GM12878 (cell line): Measurements from ENCODE around the gene GPX7. TPM values are rescaled to one million over a fixed set of nuclear protein-coding genes. Genes with fewer than 3 reads are reported as not detected.

Experiments
- ATAC-seq: fragments of 200-7000 bp; cut with Tn5 transposase; 3 replicates; pipeline ENCODE4 v1.9.1; 2020; ENCODE audit warnings: mild to moderate bottlenecking, moderate library complexity
- BruUV-seq: library from RNA; stranded (reverse); fragments of 400-500 nt; replicated peaks from 2 replicates; lab custom pipeline; 2021; lab: Mats Ljungman, UMichigan
- CTCF ChIA-PET: fragments of 300-600 bp; sonication (Branson Sonifier 250); formaldehyde crosslinking; extraction: SDS; loops from one replicate; lab custom pipeline; 2021; ENCODE audit warnings: inconsistent platforms; lab: Yijun Ruan, JAX
- POLR2A ChIA-PET: fragments of 350-600 bp; formaldehyde crosslinking; extraction: SDS; loops from one replicate; lab custom pipeline; 2021; ENCODE audit warnings: inconsistent platforms; lab: Charles Lee
- RAD21 ChIA-PET: fragments of 300-600 bp; sonication (Branson Sonifier 250); formaldehyde crosslinking; loops from one replicate; lab custom pipeline; 2023; ENCODE audit warnings: antibody characterized with exemption; ENCODE audit not compliant: unreplicated experiment; lab: Charles Lee
- SMC1A ChIA-PET: fragments of 300-600 bp; sonication (Branson Sonifier 250); formaldehyde crosslinking; loops from one replicate; lab custom pipeline; 2023; ENCODE audit not compliant: unreplicated experiment, uncharacterized antibody; lab: Charles Lee
- DNase-seq: peaks from one replicate; pipeline ENCODE4 v3.0.0-alpha.2; 2011; ENCODE audit warnings: low read depth, low spot score
- FAIRE-seq: peaks from 3 replicates; lab custom pipeline; 2011; peaks lifted over from hg19 to GRCh38; lab: Jason Lieb, UNC
- H2AFZ ChIP-seq: 2 replicates; pipeline ENCODE4 v1.6.0; 2011; ENCODE audit warnings: low read depth, low read length, control low read depth; ENCODE audit not compliant: control insufficient read depth
- H3K27ac ChIP-seq: 2 replicates; pipeline ENCODE4 v1.5.1; 2011; ENCODE audit warnings: control low read depth; ENCODE audit not compliant: control insufficient read depth, insufficient read depth
- H3K27me3 ChIP-seq, 2 experiments: replicated peaks in 1 of 2; 2 replicates each; pipeline versions ENCODE4 v1.6.0 to v1.6.1; 2011; ENCODE audit warnings: low read length in 1 of 2; ENCODE audit not compliant: control insufficient read depth in 2 of 2, insufficient read depth in 2 of 2
- H3K36me3 ChIP-seq, 2 experiments: 2 replicates each; pipeline ENCODE4 v1.5.1; 2011; ENCODE audit warnings: low read length in 1 of 2; ENCODE audit not compliant: control insufficient read depth in 2 of 2, insufficient read depth in 2 of 2
- H3K4me1 ChIP-seq: 2 replicates; pipeline ENCODE4 v1.6.1; 2011; ENCODE audit warnings: mild to moderate bottlenecking, low read length, moderate library complexity, mixed read lengths; ENCODE audit not compliant: control insufficient read depth, insufficient read depth
- H3K4me2 ChIP-seq: 2 replicates; pipeline ENCODE4 v1.6.0; 2011; ENCODE audit warnings: control low read depth; ENCODE audit not compliant: control insufficient read depth, insufficient read depth
- H3K4me3 ChIP-seq: fragments of 200-600 bp; sonication (generic); 2 replicates; pipeline ENCODE4 v1.5.1; 2016
- H3K79me2 ChIP-seq: 2 replicates; pipeline ENCODE4 v1.6.0; 2011; ENCODE audit warnings: low read length; ENCODE audit not compliant: control insufficient read depth, insufficient read depth
- H3K9ac ChIP-seq: 2 replicates; pipeline ENCODE4 v1.8.0; 2011; ENCODE audit warnings: low read length, control low read depth, mixed read lengths; ENCODE audit not compliant: control insufficient read depth, insufficient read depth
- H3K9me3 ChIP-seq: replicated peaks from 3 replicates; pipeline ENCODE4 v1.5.1; 2011; ENCODE audit warnings: mild to moderate bottlenecking, low read length; ENCODE audit not compliant: control insufficient read depth, insufficient read depth
- H4K20me1 ChIP-seq: 2 replicates; pipeline ENCODE4 v1.6.0; 2011; ENCODE audit not compliant: control insufficient read depth, insufficient read depth
- BCLAF1 ChIP-seq: fragments of 450-650 bp; IDR thresholded peaks from 2 replicates; pipeline ENCODE4 v1.6.1; 2017; ENCODE audit warnings: antibody characterized with exemption, mild to moderate bottlenecking, moderate library complexity
- EGR1 ChIP-seq, 2 experiments: IDR thresholded peaks; 1 replicate in 1 of 2; 2 replicates in 1 of 2; pipeline ENCODE4 v1.6.1; 2011 to 2012; ENCODE audit warnings: low read depth in 2 of 2, low read length in 2 of 2, borderline replicate concordance in 1 of 2, mild to moderate bottlenecking in 1 of 2, moderate library complexity in 1 of 2
- PML ChIP-seq: IDR thresholded peaks from 2 replicates; pipeline ENCODE4 v1.6.1; 2012; ENCODE audit warnings: low read length, inconsistent platforms
- RELB ChIP-seq: fragments of 450-650 bp; IDR thresholded peaks from 2 replicates; pipeline ENCODE4 v1.6.1; 2017; ENCODE audit warnings: low read depth, mild to moderate bottlenecking, moderate library complexity
- SUPT20H ChIP-seq: IDR thresholded peaks from 2 replicates; pipeline ENCODE4 v1.6.1; 2011; ENCODE audit warnings: low read depth, mild to moderate bottlenecking, low read length, moderate library complexity, borderline replicate concordance; ENCODE audit not compliant: control insufficient read depth
- ZBED1 ChIP-seq: IDR thresholded peaks from 2 replicates; pipeline ENCODE4 v1.6.1; 2016; ENCODE audit warnings: borderline replicate concordance
- ZSCAN29 ChIP-seq: fragments of 450-650 bp; IDR thresholded peaks from 2 replicates; pipeline ENCODE4 v1.6.1; 2017; ENCODE audit warnings: mild to moderate bottlenecking, moderate library complexity
- WGBS: methylation state at CpG from one replicate; pipeline ENCODE4 v1.1.6; 2016; ENCODE audit warnings: low lambda C conversion rate; ENCODE audit not compliant: insufficient replicate concordance, insufficient coverage; ENCODE audit errors: missing lambda C conversion rate; 5-methylcytosine and 5-hydroxymethylcytosine counted together
- in situ Hi-C: fragments of 300-500 bp; cut with MboI; formaldehyde crosslinking; loops from 9 replicates; pipeline ENCODE4 v1.14.3; 2018; ENCODE audit warnings: mixed read lengths
- intact Hi-C: fragments of 100-400 bp; cut with micrococcal nuclease; formaldehyde crosslinking; loops from one replicate; pipeline ENCODE4 v1.14.2; 2022; ENCODE audit not compliant: unreplicated experiment
- polyA plus RNA-seq, 11 experiments: library from polyadenylated mRNA; depleted of rRNA in 4 of 11; unstranded in 6 of 11; stranded (reverse) in 5 of 11; fragments of >200 nt; fragmentation: Nextera tagmentation in 4 of 11; fragmentation: Illumina TruSeq in 1 of 11; extraction: Ambion mirVana in 4 of 11; extraction: Trizol in 1 of 11; gene quantifications; 1 replicate in 1 of 11; 2 replicates in 10 of 11; pipeline versions ENCODE4 v1.2.1 to v1.2.3, GENCODE V29; 2011 to 2016; ENCODE audit warnings: inconsistent platforms in 2 of 11, missing spikeins in 2 of 11, low read depth in 1 of 11
- total RNA-seq, 4 experiments: library from RNA; depleted of rRNA in 3 of 4; stranded (reverse); fragments of >200 nt in 3 of 4; fragmentation: Illumina TruSeq in 1 of 4; extraction: Trizol in 1 of 4; gene quantifications; 2 replicates each; pipeline versions ENCODE4 v1.2.1 to v1.2.3, GENCODE V29; 2013 to 2021
- TF ChIP-seq, protein P1 (sequence below): fragments of 450-650 bp; conservative IDR thresholded peaks from 2 replicates; pipeline ENCODE4 v1.6.1; 2017; ENCODE audit warnings: mild to moderate bottlenecking, moderate library complexity
- TF ChIP-seq, protein P2 (sequence below): fragments of 450-650 bp; IDR thresholded peaks from 2 replicates; pipeline ENCODE4 v1.6.1; 2016; ENCODE audit warnings: mild to moderate bottlenecking

GPX7 gene
- total and polyA plus RNA-seq, 10 of the 15 experiments (the other 5 are each of a cell fraction or from before 2014, with no cell fraction given), result 1.9 to 4.2 (median 2.5) TPM; not detected in 1

DNA sequence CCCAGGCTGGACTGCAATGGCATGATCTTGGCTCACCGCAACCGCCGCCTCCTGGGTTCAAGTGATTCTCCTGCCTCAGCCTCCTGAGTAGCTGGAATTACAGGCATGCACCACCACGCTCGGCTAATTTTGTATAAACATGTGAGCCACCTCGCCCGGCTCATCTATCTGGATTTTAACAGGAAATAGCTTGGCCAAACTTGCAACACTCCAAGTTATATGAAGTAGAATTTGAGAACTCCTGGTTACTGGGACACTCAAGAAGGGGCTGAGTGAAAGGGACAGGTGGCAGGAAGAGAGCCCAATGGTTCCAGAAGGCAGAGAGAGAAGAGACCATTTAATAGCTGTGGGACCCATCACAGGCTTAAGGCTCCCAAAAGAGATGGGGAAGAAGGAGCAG, 2.9 kb upstream of the GPX7 start (continued):
- TF ChIP-seq, protein P1, sequence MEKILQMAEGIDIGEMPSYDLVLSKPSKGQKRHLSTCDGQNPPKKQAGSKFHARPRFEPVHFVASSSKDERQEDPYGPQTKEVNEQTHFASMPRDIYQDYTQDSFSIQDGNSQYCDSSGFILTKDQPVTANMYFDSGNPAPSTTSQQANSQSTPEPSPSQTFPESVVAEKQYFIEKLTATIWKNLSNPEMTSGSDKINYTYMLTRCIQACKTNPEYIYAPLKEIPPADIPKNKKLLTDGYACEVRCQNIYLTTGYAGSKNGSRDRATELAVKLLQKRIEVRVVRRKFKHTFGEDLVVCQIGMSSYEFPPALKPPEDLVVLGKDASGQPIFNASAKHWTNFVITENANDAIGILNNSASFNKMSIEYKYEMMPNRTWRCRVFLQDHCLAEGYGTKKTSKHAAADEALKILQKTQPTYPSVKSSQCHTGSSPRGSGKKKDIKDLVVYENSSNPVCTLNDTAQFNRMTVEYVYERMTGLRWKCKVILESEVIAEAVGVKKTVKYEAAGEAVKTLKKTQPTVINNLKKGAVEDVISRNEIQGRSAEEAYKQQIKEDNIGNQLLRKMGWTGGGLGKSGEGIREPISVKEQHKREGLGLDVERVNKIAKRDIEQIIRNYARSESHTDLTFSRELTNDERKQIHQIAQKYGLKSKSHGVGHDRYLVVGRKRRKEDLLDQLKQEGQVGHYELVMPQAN, result no peak
- TF ChIP-seq, all 136 proteins: peak for 0

DNA sequence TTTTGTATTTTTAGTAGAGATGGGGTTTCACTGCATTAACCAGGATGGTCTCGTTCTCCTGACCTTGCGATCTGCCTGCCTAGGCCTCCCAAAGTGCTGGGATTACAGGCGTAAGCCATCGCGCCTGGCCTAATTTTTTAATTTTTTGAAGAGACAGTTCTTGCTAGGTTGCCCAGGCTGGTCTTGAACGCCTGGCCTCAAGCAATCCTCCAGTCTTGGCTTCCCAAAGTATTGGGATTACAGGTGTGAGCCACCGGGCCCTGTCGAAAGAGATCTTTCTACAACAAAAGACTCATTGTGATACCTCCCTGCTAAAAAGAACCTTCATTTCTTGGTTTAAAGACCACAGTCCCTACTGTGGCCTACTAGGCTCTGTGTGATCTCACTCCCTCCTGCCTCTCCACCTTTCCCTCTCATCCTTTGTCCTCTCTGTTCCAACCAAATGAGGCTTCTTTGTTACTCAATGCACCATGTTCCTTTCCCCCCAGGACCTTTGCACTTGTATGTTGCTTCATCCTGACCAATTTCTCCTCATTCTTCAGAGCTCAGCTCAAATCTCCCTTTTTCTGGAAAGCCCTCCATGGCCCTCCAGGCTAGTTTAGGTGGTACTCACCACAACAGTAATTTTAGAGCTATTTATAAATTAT, 1.5 kb upstream of the GPX7 start:
- CTCF ChIA-PET, result no interaction called here
- ATAC-seq (no peak), FAIRE-seq (no peak), DNase-seq (no peak)
- Histone ChIP-seq H3K36me3 (no peaks in the 10 kb centered on the region), H3K4me3 (no peak overlapping the region), H3K4me2 (no peak overlapping the region), H3K4me1 (peaks cover 24% of the 10 kb centered on the region), H3K9me3 (no peaks in the 10 kb centered on the region), H3K79me2 (no peaks in the 10 kb centered on the region), H4K20me1 (no peaks in the 10 kb centered on the region), H3K9ac (no peak overlapping the region), H3K27me3 (peaks cover 1 to 4% of the 10 kb centered on the region in 2 experiments; a peak in 3 of 4 replicates), H2AFZ (no peak overlapping the region), H3K27ac (no peak overlapping the region)
- intact Hi-C loops, result no loop called here
- in situ Hi-C loops, result no loop called here
- POLR2A ChIA-PET, result interaction anchor here (1.3 kb wide), 1 partner anchor 8 kb away, joined by 5 read pairs; no protein-coding TSS in a partner anchor
- SMC1A ChIA-PET, result interaction anchor here (1.0 to 1.6 kb wide), 4 partner anchors 8 to 196 kb away, joined by 3 to 5 read pairs (median 4); partner anchors contain the start of genes ORC1 and PRPF38A
- no TSS peak for BruUV-seq
- 95% methylated on average over 8 of the region's 8 CpGs for WGBS
- RAD21 ChIA-PET, result interaction anchor here (0.6 kb wide), 1 partner anchor 19 kb away, joined by 4 read pairs; no protein-coding TSS in a partner anchor
- TF ChIP-seq EGR1 (IDR thresholded peaks at IDR 0.05; ENCODE audit: borderline replicate concordance in 1 of 2, low read depth in 2 of 2, low read length in 2 of 2) (no peak), BCLAF1 (no peak), PML (no peak), SUPT20H (no peak), RELB (no peak), ZBED1 (no peak), ZSCAN29 (no peak)
- TF ChIP-seq, protein P2, sequence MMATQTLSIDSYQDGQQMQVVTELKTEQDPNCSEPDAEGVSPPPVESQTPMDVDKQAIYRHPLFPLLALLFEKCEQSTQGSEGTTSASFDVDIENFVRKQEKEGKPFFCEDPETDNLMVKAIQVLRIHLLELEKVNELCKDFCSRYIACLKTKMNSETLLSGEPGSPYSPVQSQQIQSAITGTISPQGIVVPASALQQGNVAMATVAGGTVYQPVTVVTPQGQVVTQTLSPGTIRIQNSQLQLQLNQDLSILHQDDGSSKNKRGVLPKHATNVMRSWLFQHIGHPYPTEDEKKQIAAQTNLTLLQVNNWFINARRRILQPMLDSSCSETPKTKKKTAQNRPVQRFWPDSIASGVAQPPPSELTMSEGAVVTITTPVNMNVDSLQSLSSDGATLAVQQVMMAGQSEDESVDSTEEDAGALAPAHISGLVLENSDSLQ, result no peak
- TF ChIP-seq, protein P1, result no peak
